Left lung (tissue), 10 donors: ENCODE data around the gene IGFBP4. TPM values are rescaled to one million over a fixed set of nuclear protein-coding genes. Genes with fewer than 3 reads are reported as not detected.

Experiments
- ATAC-seq: fragments of 200-7000 bp; cut with Tn5 transposase; one replicate; pipeline ENCODE4 v1.9.1; 2020; ENCODE audit warnings: moderate library complexity
- DNase-seq, 4 donors: peaks; one replicate each; pipeline ENCODE4 v3.0.0-alpha.2; 2013 to 2020
- H3K27ac ChIP-seq, 2 donors: fragments of 200-600 bp; sonication (generic) in 1 of 2; one replicate each; pipeline versions ENCODE4 v1.5.0 to v1.8.0; 2020 to 2021
- H3K27me3 ChIP-seq, 2 donors: fragments of 200-600 bp; sonication (generic) in 1 of 2; one replicate each; pipeline versions ENCODE4 v1.5.0 to v1.8.0; 2020 to 2021
- H3K36me3 ChIP-seq, 2 donors: fragments of 200-600 bp; sonication (generic) in 1 of 2; one replicate each; pipeline versions ENCODE4 v1.5.0 to v1.8.0; 2020 to 2021
- H3K4me1 ChIP-seq, 2 donors: fragments of 200-600 bp; one replicate each; pipeline ENCODE4 v1.8.0; 2021
- H3K4me3 ChIP-seq, 2 donors: fragments of 200-600 bp; sonication (generic) in 1 of 2; one replicate each; pipeline versions ENCODE4 v1.5.0 to v1.8.0; 2020 to 2021; ENCODE audit warnings: mild to moderate bottlenecking in 1 of 2
- H3K9me3 ChIP-seq, 2 donors: fragments of 200-600 bp; sonication (generic) in 1 of 2; one replicate each; pipeline versions ENCODE4 v1.5.0 to v1.8.0; 2020 to 2021
- intact Hi-C, 2 donors: fragments of 100-400 bp; cut with DNase I; formaldehyde crosslinking; loops; one replicate each; pipeline versions ENCODE4 v1.11.2 to v1.14.2; 2022
- polyA plus RNA-seq, 6 donors: library from polyadenylated mRNA; unstranded; fragments of 120-200 nt; gene quantifications; one replicate each; pipeline ENCODE4 v1.2.1, GENCODE V29; 2013; ENCODE audit not compliant: insufficient read length in 6 of 6
- total RNA-seq, 2 donors: library from RNA; stranded (reverse); fragmentation: NEBNext Ultra II Directional; extraction: Animal tissue kit (Norgen Biotek cat#: 25700); gene quantifications; one replicate each; pipeline ENCODE4 v1.2.1, GENCODE V29; 2021
- TF ChIP-seq, protein P1 (sequence below), 2 donors: fragments of 200-600 bp; sonication (generic) in 1 of 2; IDR thresholded peaks; one replicate each; pipeline versions ENCODE4 v1.5.0 to v1.8.0; 2021; ENCODE audit warnings: antibody characterized with exemption in 2 of 2
- donor health status: DM: no; HTN: yes; CAD: no.
- donor health status: DM: no; HTN: no; CAD: no.

The IGFBP4 gene
- total and polyA plus RNA-seq, 8 donors: 207 to 407 (median 240) TPM

DNA sequence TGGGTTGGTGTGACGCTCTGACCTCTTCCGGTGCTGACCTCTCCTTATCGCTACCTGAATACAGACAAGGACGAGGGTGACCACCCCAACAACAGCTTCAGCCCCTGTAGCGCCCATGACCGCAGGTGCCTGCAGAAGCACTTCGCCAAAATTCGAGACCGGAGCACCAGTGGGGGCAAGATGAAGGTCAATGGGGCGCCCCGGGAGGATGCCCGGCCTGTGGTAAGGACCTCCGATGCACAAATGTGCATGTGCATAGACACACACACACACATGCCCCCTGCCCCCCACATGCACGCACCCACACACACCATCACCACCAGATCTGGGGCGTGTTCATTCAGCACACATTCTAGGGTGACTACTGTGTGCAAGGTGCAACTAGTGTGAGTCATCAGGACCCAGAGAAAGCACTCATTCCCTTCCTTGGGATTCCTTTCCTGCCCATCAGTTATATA lies 9.7 kb downstream of the IGFBP4 start:
- ATAC-seq (no peak), DNase-seq (no peak)
- Histone ChIP-seq H3K36me3 (peaks cover 3 to 54% of the 10 kb centered on the region in 2 donors), H3K9me3 (no peaks in the 10 kb centered on the region), H3K4me3 (no peak overlapping the region), H3K27ac (peak overlapping the region in 1 of 2 donors; percentile 40), H3K4me1 (peaks cover 46 to 62% of the 10 kb centered on the region in 2 donors), H3K27me3 (no peaks in the 10 kb centered on the region)
- TF ChIP-seq, protein P1, sequence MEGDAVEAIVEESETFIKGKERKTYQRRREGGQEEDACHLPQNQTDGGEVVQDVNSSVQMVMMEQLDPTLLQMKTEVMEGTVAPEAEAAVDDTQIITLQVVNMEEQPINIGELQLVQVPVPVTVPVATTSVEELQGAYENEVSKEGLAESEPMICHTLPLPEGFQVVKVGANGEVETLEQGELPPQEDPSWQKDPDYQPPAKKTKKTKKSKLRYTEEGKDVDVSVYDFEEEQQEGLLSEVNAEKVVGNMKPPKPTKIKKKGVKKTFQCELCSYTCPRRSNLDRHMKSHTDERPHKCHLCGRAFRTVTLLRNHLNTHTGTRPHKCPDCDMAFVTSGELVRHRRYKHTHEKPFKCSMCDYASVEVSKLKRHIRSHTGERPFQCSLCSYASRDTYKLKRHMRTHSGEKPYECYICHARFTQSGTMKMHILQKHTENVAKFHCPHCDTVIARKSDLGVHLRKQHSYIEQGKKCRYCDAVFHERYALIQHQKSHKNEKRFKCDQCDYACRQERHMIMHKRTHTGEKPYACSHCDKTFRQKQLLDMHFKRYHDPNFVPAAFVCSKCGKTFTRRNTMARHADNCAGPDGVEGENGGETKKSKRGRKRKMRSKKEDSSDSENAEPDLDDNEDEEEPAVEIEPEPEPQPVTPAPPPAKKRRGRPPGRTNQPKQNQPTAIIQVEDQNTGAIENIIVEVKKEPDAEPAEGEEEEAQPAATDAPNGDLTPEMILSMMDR (IDR thresholded peaks at IDR 0.05): no peak
- intact Hi-C loops: no loop called here

- Histone ChIP-seq H3K4me3 (no peak overlapping the region), H3K9me3 (no peaks in the 10 kb centered on the region), H3K4me1 (peaks cover 39 to 51% of the 10 kb centered on the region in 2 donors), H3K27ac (peak overlapping the region in 1 of 2 donors; percentile 28), H3K27me3 (no peaks in the 10 kb centered on the region), H3K36me3 (peaks cover 3 to 54% of the 10 kb centered on the region in 2 donors)
- intact Hi-C loops: no loop called here
- TF ChIP-seq, protein P1 (IDR thresholded peaks at IDR 0.05): no peak
- DNase-seq: no peak
- no peak for ATAC-seq
Measured at GRCh38 chr17:40453881-40454612, 10.8 kb downstream of the IGFBP4 start.

DNA sequence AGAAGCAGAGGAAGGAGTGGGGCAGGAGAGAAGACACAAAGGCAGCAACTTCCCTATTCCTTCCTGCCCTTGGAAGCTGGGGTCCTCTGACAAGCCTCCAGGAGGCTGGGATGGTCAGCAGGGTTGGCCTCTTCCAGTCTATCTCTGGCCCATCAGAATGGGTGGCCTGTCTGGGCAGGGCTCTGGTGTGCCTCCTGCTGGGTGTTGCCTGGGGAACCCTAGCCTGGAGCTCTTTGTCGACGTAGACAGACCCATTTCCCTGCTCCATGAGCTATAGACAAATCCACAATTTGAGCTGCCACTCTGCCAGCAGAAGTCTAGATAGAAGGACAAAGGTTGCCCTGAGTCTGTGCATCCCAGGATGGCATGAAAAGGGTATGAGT lies 11.4 kb downstream of the IGFBP4 start:
- Histone ChIP-seq H3K27ac (no peak overlapping the region), H3K9me3 (no peaks in the 10 kb centered on the region), H3K4me1 (peaks cover 34 to 49% of the 10 kb centered on the region in 2 donors), H3K36me3 (peaks cover 3 to 54% of the 10 kb centered on the region in 2 donors), H3K27me3 (no peaks in the 10 kb centered on the region), H3K4me3 (no peak overlapping the region)
- no peak for ATAC-seq
- intact Hi-C loops: no loop called here
- TF ChIP-seq, protein P1 (IDR thresholded peaks at IDR 0.05): no peak
- DNase-seq: no peak

DNA sequence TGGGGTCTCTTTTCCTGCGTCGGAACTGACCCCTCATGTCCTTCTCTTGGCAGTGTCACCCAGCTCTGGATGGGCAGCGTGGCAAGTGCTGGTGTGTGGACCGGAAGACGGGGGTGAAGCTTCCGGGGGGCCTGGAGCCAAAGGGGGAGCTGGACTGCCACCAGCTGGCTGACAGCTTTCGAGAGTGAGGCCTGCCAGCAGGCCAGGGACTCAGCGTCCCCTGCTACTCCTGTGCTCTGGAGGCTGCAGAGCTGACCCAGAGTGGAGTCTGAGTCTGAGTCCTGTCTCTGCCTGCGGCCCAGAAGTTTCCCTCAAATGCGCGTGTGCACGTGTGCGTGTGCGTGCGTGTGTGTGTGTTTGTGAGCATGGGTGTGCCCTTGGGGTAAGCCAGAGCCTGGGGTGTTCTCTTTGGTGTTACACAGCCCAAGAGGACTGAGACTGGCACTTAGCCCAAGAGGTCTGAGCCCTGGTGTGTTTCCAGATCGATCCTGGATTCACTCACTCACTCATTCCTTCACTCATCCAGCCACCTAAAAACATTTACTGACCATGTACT lies 13.2 kb downstream of the IGFBP4 start:
- no peak for DNase-seq
- Histone ChIP-seq H3K27me3 (no peaks in the 10 kb centered on the region), H3K4me3 (no peak overlapping the region), H3K36me3 (peaks cover 3 to 54% of the 10 kb centered on the region in 2 donors), H3K9me3 (no peaks in the 10 kb centered on the region), H3K4me1 (peaks cover 20 to 31% of the 10 kb centered on the region in 2 donors), H3K27ac (peak overlapping the region in 1 of 2 donors; percentile 33)
- no peak for ATAC-seq
- intact Hi-C loops: no loop called here
- TF ChIP-seq, protein P1 (IDR thresholded peaks at IDR 0.05): no peak

DNA sequence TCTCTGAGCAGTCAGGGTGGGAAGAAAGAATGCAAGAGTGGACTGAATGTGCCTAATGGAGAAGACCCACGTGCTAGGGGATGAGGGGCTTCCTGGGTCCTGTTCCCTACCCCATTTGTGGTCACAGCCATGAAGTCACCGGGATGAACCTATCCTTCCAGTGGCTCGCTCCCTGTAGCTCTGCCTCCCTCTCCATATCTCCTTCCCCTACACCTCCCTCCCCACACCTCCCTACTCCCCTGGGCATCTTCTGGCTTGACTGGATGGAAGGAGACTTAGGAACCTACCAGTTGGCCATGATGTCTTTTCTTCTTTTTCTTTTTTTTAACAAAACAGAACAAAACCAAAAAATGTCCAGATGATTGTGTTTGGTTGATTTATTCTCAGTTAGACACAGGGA lies 14.1 kb downstream of the IGFBP4 start:
- DNase-seq: no peak
- ATAC-seq: no peak
- no peak overlapping the region for H3K27ac ChIP-seq
- H3K36me3 ChIP-seq: peaks cover 3 to 52% of the 10 kb centered on the region in 2 donors
- no peaks in the 10 kb centered on the region for H3K27me3 ChIP-seq
- intact Hi-C loops: no loop called here
- H3K9me3 ChIP-seq: no peaks in the 10 kb centered on the region
- TF ChIP-seq, protein P1 (IDR thresholded peaks at IDR 0.05): no peak
- H3K4me3 ChIP-seq: no peak overlapping the region
- H3K4me1 ChIP-seq: peaks cover 15 to 22% of the 10 kb centered on the region in 2 donors
